Hematopoietic multipotent progenitor cell treated with erythropoietin and hydrocortisone succinate and interleukin-3 and kit ligand, for 8 days (in vitro differentiated cells): ENCODE results near the gene KAT2B.

Experiments
- DNase-seq: peaks from one replicate; pipeline ENCODE4 v3.0.0-alpha.2; 2015

KAT2B gene

GRCh38 chr3:20066850-20067617 lies 26.8 kb downstream of the KAT2B start:
- peak; percentile 34 for DNase-seq

- DNase-seq = no peak
Observed at GRCh38 chr3:20068512-20069177, 28.4 kb downstream of the KAT2B start.

- DNase-seq = no peak
Observed at GRCh38 chr3:20069178-20069532, 28.9 kb downstream of the KAT2B start.

GRCh38 chr3:20071175-20071574 lies 30.9 kb downstream of the KAT2B start:
- no peak for DNase-seq

- no peak for DNase-seq
Observed at GRCh38 chr3:20072422-20072821, 32.2 kb downstream of the KAT2B start.

- DNase-seq = no peak
Observed at GRCh38 chr3:20073068-20073467, 32.8 kb downstream of the KAT2B start.

GRCh38 chr3:20073683-20074082 lies 33.4 kb downstream of the KAT2B start:
- DNase-seq = no peak

GRCh38 chr3:20074226-20075063 lies 34.2 kb downstream of the KAT2B start:
- DNase-seq = no peak

GRCh38 chr3:20075197-20075596 lies 35.0 kb downstream of the KAT2B start:
- DNase-seq = no peak

GRCh38 chr3:20076296-20076997 lies 36.2 kb downstream of the KAT2B start:
- no peak for DNase-seq

- no peak for DNase-seq
Observed at GRCh38 chr3:20077068-20077467, 36.8 kb downstream of the KAT2B start.

GRCh38 chr3:20078194-20078714 lies 38.0 kb downstream of the KAT2B start:
- DNase-seq = no peak

GRCh38 chr3:20079621-20080020 lies 39.4 kb downstream of the KAT2B start:
- no peak for DNase-seq

GRCh38 chr3:20080956-20081554 lies 40.8 kb downstream of the KAT2B start:
- no peak for DNase-seq

- no peak for DNase-seq
Observed at GRCh38 chr3:20083253-20083652, 43.0 kb downstream of the KAT2B start.

GRCh38 chr3:20083953-20084352 lies 43.7 kb downstream of the KAT2B start:
- no peak for DNase-seq

GRCh38 chr3:20091331-20092047 lies 51.2 kb downstream of the KAT2B start:
- DNase-seq = no peak

- no peak for DNase-seq
Observed at GRCh38 chr3:20095470-20095869, 55.2 kb downstream of the KAT2B start.

- DNase-seq = no peak
Observed at GRCh38 chr3:20096135-20096685, 56.0 kb downstream of the KAT2B start.

- DNase-seq = no peak
Observed at GRCh38 chr3:20097015-20097414, 56.8 kb downstream of the KAT2B start.

GRCh38 chr3:20099060-20099459 lies 58.8 kb downstream of the KAT2B start:
- DNase-seq = no peak
